Measurements from ENCODE around the gene METTL8. TPM values are rescaled to one million over a fixed set of nuclear protein-coding genes. Genes with fewer than 3 reads are reported as not detected.

Gene METTL8
- total RNA-seq, 1 experiment from 2014 or later = 25.7 TPM

GRCh38 chr2:171346723-171347557 is 86.8 kb downstream of the METTL8 start:
- ChIA-PET CTCF (no interaction called here), POLR2A (no interaction called here)
- no peaks in the 10 kb centered on the region for H3K36me3 Mint-ChIP-seq (ENCODE audit: insufficient read depth, unreplicated experiment)
- H3K27me3 ChIP-seq (replicated peaks; ENCODE audit: control insufficient read depth, insufficient read depth, low read length) = no peaks in the 10 kb centered on the region
- H3K4me1 ChIP-seq = no peaks in the 10 kb centered on the region
- no peak overlapping the region for H3K27ac Mint-ChIP-seq (ENCODE audit: unreplicated experiment)
- no peaks in the 10 kb centered on the region for H3K27me3 Mint-ChIP-seq (ENCODE audit: insufficient read depth, unreplicated experiment)
- no peaks in the 10 kb centered on the region for H3K9me3 ChIP-seq
- H3K4me3 Mint-ChIP-seq (ENCODE audit: unreplicated experiment) = no peak overlapping the region
- intact Hi-C loops (cut with micrococcal nuclease; ENCODE audit: unreplicated experiment) = loop anchor here (1.0 kb wide), 1 partner anchor 69 kb away; no protein-coding TSS in a partner anchor
- H3K4me1 Mint-ChIP-seq (ENCODE audit: low read depth, unreplicated experiment) = peaks cover 7% of the 10 kb centered on the region
- no peaks in the 10 kb centered on the region for H3K36me3 ChIP-seq (ENCODE audit: control insufficient read depth, insufficient read depth, low read length)
- H3K4me3 ChIP-seq (ENCODE audit: low read depth, low read length) = no peak overlapping the region
- no peak for DNase-seq
- TF ChIP-seq, protein P1, sequence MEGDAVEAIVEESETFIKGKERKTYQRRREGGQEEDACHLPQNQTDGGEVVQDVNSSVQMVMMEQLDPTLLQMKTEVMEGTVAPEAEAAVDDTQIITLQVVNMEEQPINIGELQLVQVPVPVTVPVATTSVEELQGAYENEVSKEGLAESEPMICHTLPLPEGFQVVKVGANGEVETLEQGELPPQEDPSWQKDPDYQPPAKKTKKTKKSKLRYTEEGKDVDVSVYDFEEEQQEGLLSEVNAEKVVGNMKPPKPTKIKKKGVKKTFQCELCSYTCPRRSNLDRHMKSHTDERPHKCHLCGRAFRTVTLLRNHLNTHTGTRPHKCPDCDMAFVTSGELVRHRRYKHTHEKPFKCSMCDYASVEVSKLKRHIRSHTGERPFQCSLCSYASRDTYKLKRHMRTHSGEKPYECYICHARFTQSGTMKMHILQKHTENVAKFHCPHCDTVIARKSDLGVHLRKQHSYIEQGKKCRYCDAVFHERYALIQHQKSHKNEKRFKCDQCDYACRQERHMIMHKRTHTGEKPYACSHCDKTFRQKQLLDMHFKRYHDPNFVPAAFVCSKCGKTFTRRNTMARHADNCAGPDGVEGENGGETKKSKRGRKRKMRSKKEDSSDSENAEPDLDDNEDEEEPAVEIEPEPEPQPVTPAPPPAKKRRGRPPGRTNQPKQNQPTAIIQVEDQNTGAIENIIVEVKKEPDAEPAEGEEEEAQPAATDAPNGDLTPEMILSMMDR (IDR thresholded peaks at IDR 0.05; ENCODE audit: insufficient read depth in 1 of 2, low read depth in 1 of 2, low read length in 1 of 2, severe bottlenecking in 1 of 2, unreplicated experiment in 1 of 2) = no peak
- BruUV-seq (replicated peaks) = no TSS peak
- H3K9me3 Mint-ChIP-seq (ENCODE audit: unreplicated experiment) = no peaks in the 10 kb centered on the region

- intact Hi-C loops (cut with micrococcal nuclease; ENCODE audit: unreplicated experiment) = no loop called here
- TF ChIP-seq, protein P1 (IDR thresholded peaks at IDR 0.05; ENCODE audit: insufficient read depth in 1 of 2, low read depth in 1 of 2, low read length in 1 of 2, severe bottlenecking in 1 of 2, unreplicated experiment in 1 of 2) = no peak
- ChIA-PET POLR2A (no interaction called here), CTCF (no interaction called here)
- DNase-seq = no peak
- H3K4me3 ChIP-seq (ENCODE audit: low read depth, low read length) = no peak overlapping the region
- H3K36me3 ChIP-seq (ENCODE audit: control insufficient read depth, insufficient read depth, low read length) = no peaks in the 10 kb centered on the region
- Mint-ChIP-seq H3K27me3 (ENCODE audit: insufficient read depth, unreplicated experiment) (no peaks in the 10 kb centered on the region), H3K4me3 (ENCODE audit: unreplicated experiment) (no peak overlapping the region), H3K9me3 (ENCODE audit: unreplicated experiment) (no peaks in the 10 kb centered on the region), H3K36me3 (ENCODE audit: insufficient read depth, unreplicated experiment) (no peaks in the 10 kb centered on the region), H3K27ac (ENCODE audit: unreplicated experiment) (no peak overlapping the region), H3K4me1 (ENCODE audit: low read depth, unreplicated experiment) (peaks cover 7% of the 10 kb centered on the region)
- no peaks in the 10 kb centered on the region for H3K27me3 ChIP-seq (replicated peaks; ENCODE audit: control insufficient read depth, insufficient read depth, low read length)
- no TSS peak for BruUV-seq (replicated peaks)
- H3K4me1 ChIP-seq = no peaks in the 10 kb centered on the region
- no peaks in the 10 kb centered on the region for H3K9me3 ChIP-seq
These were observed 87.6 kb downstream of the METTL8 start for GRCh38 chr2:171345971-171346722.

DNA sequence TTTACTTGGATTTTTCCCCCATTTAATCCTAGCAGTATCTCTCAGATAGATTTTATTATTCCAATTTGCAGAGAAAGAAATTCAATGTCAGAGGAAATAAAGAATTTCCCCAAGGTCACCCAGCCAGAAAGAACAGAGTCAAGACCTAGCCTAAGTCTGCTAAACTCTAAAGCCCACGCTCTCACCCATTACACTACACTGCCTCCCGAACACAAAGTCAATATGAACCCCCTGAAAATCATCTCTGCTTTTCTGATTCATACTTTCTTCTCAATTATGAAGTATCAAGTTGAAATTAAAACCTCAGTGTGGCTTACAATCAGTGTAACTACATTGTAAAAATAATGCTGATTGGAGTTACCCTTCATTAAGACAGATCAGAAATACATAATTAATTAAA is 89.6 kb downstream of the METTL8 start:
- no peak for DNase-seq
- BruUV-seq (replicated peaks) = no TSS peak
- H3K27me3 Mint-ChIP-seq (ENCODE audit: insufficient read depth, unreplicated experiment) = no peaks in the 10 kb centered on the region
- no peak overlapping the region for H3K27ac Mint-ChIP-seq (ENCODE audit: unreplicated experiment)
- H3K9me3 Mint-ChIP-seq (ENCODE audit: unreplicated experiment) = no peaks in the 10 kb centered on the region
- no peaks in the 10 kb centered on the region for H3K36me3 ChIP-seq (ENCODE audit: control insufficient read depth, insufficient read depth, low read length)
- TF ChIP-seq, protein P1 (IDR thresholded peaks at IDR 0.05; ENCODE audit: insufficient read depth in 1 of 2, low read depth in 1 of 2, low read length in 1 of 2, severe bottlenecking in 1 of 2, unreplicated experiment in 1 of 2) = no peak
- no peaks in the 10 kb centered on the region for H3K36me3 Mint-ChIP-seq (ENCODE audit: insufficient read depth, unreplicated experiment)
- no peak overlapping the region for H3K4me3 Mint-ChIP-seq (ENCODE audit: unreplicated experiment)
- no peaks in the 10 kb centered on the region for H3K4me1 ChIP-seq
- H3K4me1 Mint-ChIP-seq (ENCODE audit: low read depth, unreplicated experiment) = peaks cover 7% of the 10 kb centered on the region
- intact Hi-C loops (cut with micrococcal nuclease; ENCODE audit: unreplicated experiment) = no loop called here
- ChIA-PET POLR2A (no interaction called here), CTCF (no interaction called here)
- H3K27me3 ChIP-seq (replicated peaks; ENCODE audit: control insufficient read depth, insufficient read depth, low read length) = no peaks in the 10 kb centered on the region
- no peak overlapping the region for H3K4me3 ChIP-seq (ENCODE audit: low read depth, low read length)
- no peaks in the 10 kb centered on the region for H3K9me3 ChIP-seq
